ENCODE results near the gene SUPT3H.

GRCh38 chr6:44800784-44801592, 576.7 kb downstream of the SUPT3H start:
- no peak for TF ChIP-seq ZNF513 (CRISPR knock-in tag; conservative IDR thresholded peaks at IDR 0.05)
- TF ChIP-seq CTCF (CRISPR knock-in tag; IDR thresholded peaks at IDR 0.05): no peak
- TF ChIP-seq NFE2L2 (IDR thresholded peaks at IDR 0.05; ENCODE audit: low read length): no peak
- TF ChIP-seq ZNF331 (CRISPR knock-in tag; IDR thresholded peaks at IDR 0.05): no peak
- no peak for TF ChIP-seq ZSCAN29 (CRISPR knock-in tag; conservative IDR thresholded peaks at IDR 0.05)
- TF ChIP-seq NFAT5 (CRISPR knock-in tag; IDR thresholded peaks at IDR 0.05): no peak
- TF ChIP-seq EZH2 (conservative IDR thresholded peaks at IDR 0.05; ENCODE audit: low read depth, low read length): no peak
- no peak for TF ChIP-seq ZBTB46 (CRISPR knock-in tag; IDR thresholded peaks at IDR 0.05; ENCODE audit: borderline replicate concordance)
- no peak for TF ChIP-seq IRF2 (CRISPR knock-in tag; IDR thresholded peaks at IDR 0.05)
- TF ChIP-seq HMG20A (CRISPR knock-in tag; IDR thresholded peaks at IDR 0.05; ENCODE audit: borderline replicate concordance): no peak
- TF ChIP-seq BCL6 (CRISPR knock-in tag; IDR thresholded peaks at IDR 0.05): no peak
- TF ChIP-seq ATM (IDR thresholded peaks at IDR 0.05; ENCODE audit: borderline replicate concordance): no peak

Data from HepG2 (cell line).